CD14-positive monocyte (primary cell): ENCODE measurements around the gene C3orf18. TPM values are rescaled to one million over a fixed set of nuclear protein-coding genes. Genes with fewer than 3 reads are reported as not detected.
A peak's percentile ranks its signal among the peaks of the same experiment; 100 is the strongest.

Experiments
- DNase-seq, 3 donors: peaks; one replicate each; pipeline ENCODE4 v3.0.0-alpha.2; 2011 to 2022
- H2AFZ ChIP-seq: 2 replicates; pipeline ENCODE4 v1.6.0; 2012; ENCODE audit warnings: mild to moderate bottlenecking, low read depth, low read length, inconsistent platforms; ENCODE audit not compliant: insufficient read depth, poor library complexity, severe bottlenecking
- H3K27ac ChIP-seq, 2 donors: 1 replicate in 1 of 2; 2 replicates in 1 of 2; pipeline ENCODE4 v1.5.1; 2012 to 2013; ENCODE audit warnings: low read length in 2 of 2, control low read depth in 1 of 2, inconsistent platforms in 1 of 2, low read depth in 1 of 2, mild to moderate bottlenecking in 1 of 2
- H3K27me3 ChIP-seq, 2 donors: one replicate each; pipeline versions ENCODE4 v1.6.0 to v1.6.1; 2011 to 2013; ENCODE audit warnings: low read length in 2 of 2; ENCODE audit not compliant: control insufficient read depth in 2 of 2, insufficient read depth in 2 of 2
- H3K36me3 ChIP-seq, 2 donors: replicated peaks in 1 of 2; 1 replicate in 1 of 2; 2 replicates in 1 of 2; pipeline versions ENCODE4 v1.5.1 to v1.6.1; 2012 to 2013; ENCODE audit warnings: low read length in 2 of 2, control low read depth in 1 of 2, inconsistent platforms in 1 of 2, mild to moderate bottlenecking in 1 of 2; ENCODE audit not compliant: insufficient read depth in 2 of 2, control insufficient read depth in 1 of 2
- H3K4me1 ChIP-seq, 2 donors: 1 replicate in 1 of 2; 2 replicates in 1 of 2; pipeline versions ENCODE4 v1.5.1 to v1.6.1; 2012 to 2013; ENCODE audit warnings: low read length in 2 of 2, control low read depth in 1 of 2, inconsistent platforms in 1 of 2, mild to moderate bottlenecking in 1 of 2, moderate library complexity in 1 of 2; ENCODE audit not compliant: insufficient read depth in 2 of 2, control insufficient read depth in 1 of 2
- H3K4me2 ChIP-seq: replicated peaks from 2 replicates; pipeline ENCODE3; 2012; ENCODE audit warnings: low read length, moderate library complexity, mild to moderate bottlenecking; ENCODE audit not compliant: poor library complexity, severe bottlenecking; ENCODE audit errors: extremely low read depth
- H3K4me3 ChIP-seq, 3 experiments: fragments of 200-600 bp in 1 of 3; sonication (generic) in 1 of 3; replicated peaks in 1 of 3; 1 replicate in 2 of 3; 2 replicates in 1 of 3; pipeline ENCODE4 v1.5.1; 2011 to 2013; ENCODE audit warnings: low read length in 3 of 3, mild to moderate bottlenecking in 3 of 3, control low read depth in 2 of 3, low read depth in 2 of 3, inconsistent platforms in 1 of 3, moderate library complexity in 1 of 3
- H3K79me2 ChIP-seq: 2 replicates; pipeline ENCODE4 v1.6.0; 2012; ENCODE audit warnings: mild to moderate bottlenecking, control low read depth, inconsistent platforms, low read length, moderate library complexity; ENCODE audit not compliant: insufficient read depth
- H3K9ac ChIP-seq: 2 replicates; pipeline ENCODE4 v1.6.0; 2017; ENCODE audit warnings: low read length, mild to moderate bottlenecking; ENCODE audit not compliant: insufficient read depth, poor library complexity, severe bottlenecking
- H3K9me3 ChIP-seq, 2 donors: replicated peaks in 1 of 2; 1 replicate in 1 of 2; 2 replicates in 1 of 2; pipeline versions ENCODE4 v1.5.1 to v1.6.1; 2012 to 2013; ENCODE audit warnings: low read length in 2 of 2, control low read depth in 1 of 2; ENCODE audit not compliant: control insufficient read depth in 1 of 2, insufficient read depth in 1 of 2
- H4K20me1 ChIP-seq: 2 replicates; pipeline ENCODE4 v1.6.0; 2012; ENCODE audit warnings: mild to moderate bottlenecking, low read length, control low read depth, moderate library complexity; ENCODE audit not compliant: insufficient read depth
- H3K27ac Mint-ChIP-seq, 7 donors: one replicate each; pipeline ENCODE4 v1.8.0; 2020; ENCODE audit warnings: mild to moderate bottlenecking in 7 of 7, mixed read lengths in 7 of 7, moderate library complexity in 6 of 7, inconsistent platforms in 2 of 7
- H3K27me3 Mint-ChIP-seq, 3 donors: one replicate each; pipeline ENCODE4 v1.8.0; 2021 to 2022; ENCODE audit warnings: low read depth in 3 of 3, mild to moderate bottlenecking in 3 of 3, mixed read lengths in 3 of 3, moderate library complexity in 3 of 3, inconsistent platforms in 1 of 3
- H3K36me3 Mint-ChIP-seq, 2 donors: one replicate each; pipeline ENCODE4 v1.8.0; 2020; ENCODE audit warnings: mixed read lengths in 2 of 2, inconsistent platforms in 1 of 2, mild to moderate bottlenecking in 1 of 2
- H3K4me1 Mint-ChIP-seq: one replicate; pipeline ENCODE4 v1.8.0; 2020; ENCODE audit warnings: mild to moderate bottlenecking, mixed read lengths
- H3K4me3 Mint-ChIP-seq, 2 donors: one replicate each; pipeline ENCODE4 v1.8.0; 2020; ENCODE audit warnings: mild to moderate bottlenecking in 2 of 2, mixed read lengths in 2 of 2, moderate library complexity in 1 of 2
- H3K9me3 Mint-ChIP-seq, 7 donors: one replicate each; pipeline ENCODE4 v1.8.0; 2020 to 2022; ENCODE audit warnings: mixed read lengths in 7 of 7, mild to moderate bottlenecking in 6 of 7, moderate library complexity in 6 of 7, inconsistent platforms in 2 of 7
- CTCF ChIP-seq: fragments of 200-600 bp; IDR thresholded peaks from one replicate; pipeline ENCODE4 v1.8.0; 2022; ENCODE audit warnings: antibody characterized with exemption, mild to moderate bottlenecking
- WGBS: methylation state at CpG from one replicate; pipeline ENCODE4 v1.1.5; 2013; ENCODE audit warnings: missing lambda C conversion rate; ENCODE audit not compliant: insufficient coverage; 5-methylcytosine and 5-hydroxymethylcytosine counted together
- intact Hi-C, 2 donors: fragments of 100-400 bp; cut with micrococcal nuclease; formaldehyde crosslinking; loops; one replicate each; pipeline versions ENCODE4 v1.15.0 to v1.15.1; 2023
- polyA plus RNA-seq, 3 donors: library from polyadenylated mRNA; depleted of rRNA in 1 of 3; unstranded in 2 of 3; stranded (reverse) in 1 of 3; fragments of 300-500 nt in 2 of 3; fragments of >200 nt in 1 of 3; fragmentation: Illumina TruSeq in 2 of 3; gene quantifications; 1 replicate in 2 of 3; 2 replicates in 1 of 3; pipeline ENCODE4 v1.2.3, GENCODE V29; 2012 to 2021

C3orf18 gene
- polyA plus RNA-seq, 3 donors: 0.18 to 1.5 (median 0.76) TPM

GRCh38 chr3:50563867-50564266, 3.7 kb downstream of the C3orf18 start:
- Mint-ChIP-seq H3K27ac (peak overlapping the region in 1 of 7 donors; percentile 1), H3K9me3 (peaks cover 0 to 4% (median 0%) of the 10 kb centered on the region in 7 donors), H3K27me3 (peaks cover 7 to 13% (median 11%) of the 10 kb centered on the region in 3 donors), H3K4me3 (no peak overlapping the region), H3K4me1 (peaks cover 15% of the 10 kb centered on the region), H3K36me3 (no peaks in the 10 kb centered on the region)
- H3K9me3 ChIP-seq: no peaks in the 10 kb centered on the region
- intact Hi-C loops: no loop called here
- no peak for TF ChIP-seq CTCF
- H3K4me1 ChIP-seq: peaks cover 19 to 22% of the 10 kb centered on the region in 2 donors
- no peaks in the 10 kb centered on the region for H4K20me1 ChIP-seq
- no peak overlapping the region for H3K4me2 ChIP-seq
- peaks cover 0 to 6% of the 10 kb centered on the region in 2 donors for H3K27me3 ChIP-seq
- H3K4me3 ChIP-seq: no peak overlapping the region
- no peaks in the 10 kb centered on the region for H3K79me2 ChIP-seq
- no peak overlapping the region for H2AFZ ChIP-seq
- no peak overlapping the region for H3K27ac ChIP-seq
- no peak for DNase-seq
- H3K36me3 ChIP-seq: no peaks in the 10 kb centered on the region
- WGBS: 95% methylated on average over 2 of the region's 2 CpGs
- H3K9ac ChIP-seq: no peak overlapping the region

- DNase-seq: no peak
- H3K4me2 ChIP-seq: no peak overlapping the region
- intact Hi-C loops: no loop called here
- WGBS: 14% methylated on average over 1 of the region's 2 CpGs
- no peak overlapping the region for H2AFZ ChIP-seq
- H3K27ac ChIP-seq: no peak overlapping the region
- H3K9me3 Mint-ChIP-seq: peaks cover 0 to 4% (median 0%) of the 10 kb centered on the region in 7 donors
- H3K9me3 ChIP-seq: no peaks in the 10 kb centered on the region
- no peaks in the 10 kb centered on the region for H3K36me3 ChIP-seq
- H4K20me1 ChIP-seq: no peaks in the 10 kb centered on the region
- H3K27me3 Mint-ChIP-seq: peaks cover 7 to 13% (median 11%) of the 10 kb centered on the region in 3 donors
- no peak overlapping the region for H3K4me3 Mint-ChIP-seq
- H3K36me3 Mint-ChIP-seq: peaks cover 0 to 1% of the 10 kb centered on the region in 2 donors
- peaks cover 9 to 12% of the 10 kb centered on the region in 2 donors for H3K4me1 ChIP-seq
- peaks cover 11% of the 10 kb centered on the region for H3K4me1 Mint-ChIP-seq
- H3K9ac ChIP-seq: no peak overlapping the region
- H3K27ac Mint-ChIP-seq: no peak overlapping the region
- H3K79me2 ChIP-seq: no peaks in the 10 kb centered on the region
- no peak for TF ChIP-seq CTCF
- peaks cover 0 to 6% of the 10 kb centered on the region in 2 donors for H3K27me3 ChIP-seq
- no peak overlapping the region for H3K4me3 ChIP-seq
Measured at GRCh38 chr3:50562861-50563260, 4.7 kb downstream of the C3orf18 start.
